Mucosa of descending colon (tissue), 3 donors: ENCODE measurements around the gene TRAM2. TPM values are rescaled to one million over a fixed set of nuclear protein-coding genes. Genes with fewer than 3 reads are reported as not detected.

Experiments
- ATAC-seq: fragments of 200-7000 bp; cut with Tn5 transposase; one replicate; pipeline ENCODE4 v1.9.1; 2020; ENCODE audit warnings: mild to moderate bottlenecking, moderate library complexity
- DNase-seq, 3 donors: peaks; one replicate each; pipeline ENCODE4 v3.0.0-alpha.2; 2020
- H3K36me3 ChIP-seq: fragments of 200-600 bp; one replicate; pipeline ENCODE4 v1.8.0; 2021; ENCODE audit warnings: low read depth, mild to moderate bottlenecking
- H3K4me1 ChIP-seq: fragments of 200-600 bp; one replicate; pipeline ENCODE4 v1.8.0; 2021; ENCODE audit warnings: low read depth, mild to moderate bottlenecking
- H3K4me3 ChIP-seq: fragments of 200-600 bp; one replicate; pipeline ENCODE4 v1.8.0; 2021; ENCODE audit warnings: mild to moderate bottlenecking
- H3K9me3 ChIP-seq: fragments of 200-600 bp; one replicate; pipeline ENCODE4 v1.8.0; 2021; ENCODE audit warnings: mild to moderate bottlenecking
- CTCF ChIP-seq: fragments of 200-600 bp; IDR thresholded peaks from one replicate; pipeline ENCODE4 v1.8.0; 2022; ENCODE audit warnings: antibody characterized with exemption, mild to moderate bottlenecking
- intact Hi-C, 2 donors: fragments of 100-400 bp; cut with DNase I in 1 of 2; cut with micrococcal nuclease in 1 of 2; formaldehyde crosslinking; loops; one replicate each; pipeline versions ENCODE4 v1.11.0 to v1.11.1; 2022; cut with DNase I, micrococcal nuclease
- total RNA-seq, 3 donors: library from RNA; stranded (reverse); fragmentation: NEBNext Ultra II Directional in 2 of 3; extraction: Animal tissue kit (Norgen Biotek cat#: 25700) in 2 of 3; gene quantifications; one replicate each; pipeline versions ENCODE4 v1.2.1 to v1.2.4, GENCODE V29; 2021 to 2023
- donor health status: DM: no; HTN: no; CAD: no; lungs with moderate emphysema.
- donor health status: DM: no; HTN: no; CAD: no.
- donor health status: DM: no; HTN: yes; CAD: no.

The TRAM2 gene
- total RNA-seq, 3 donors from 2014 or later = 20.3 to 25.0 (median 24.1) TPM

DNA sequence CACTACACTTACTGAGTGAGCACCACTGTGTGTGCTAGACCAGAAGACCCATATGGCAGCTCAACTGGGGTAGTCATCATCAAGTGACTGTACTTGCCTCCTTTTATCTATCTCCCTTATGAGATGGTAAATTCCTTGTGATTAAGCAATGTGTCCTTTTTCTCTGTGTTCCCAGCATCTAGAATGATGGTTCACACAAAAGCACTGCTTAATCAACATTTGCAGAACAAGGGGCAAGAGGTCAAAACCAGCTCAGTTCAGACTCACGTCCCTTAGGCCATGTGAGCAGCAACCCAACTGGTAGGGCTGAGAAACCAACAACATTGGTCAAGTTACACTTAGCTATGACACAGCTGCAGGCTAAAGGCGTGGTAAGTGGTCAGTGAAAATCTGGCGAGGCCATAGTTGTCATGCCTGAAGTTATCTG is 10.0 kb downstream of the TRAM2 start:
- H3K4me1 ChIP-seq = peaks cover 5% of the 10 kb centered on the region
- intact Hi-C loops = no loop called here

GRCh38 chr6:52566201-52566600 is 10.7 kb downstream of the TRAM2 start:
- intact Hi-C loops = no loop called here
- H3K9me3 ChIP-seq = no peaks in the 10 kb centered on the region

More for the DNA sequence above, 10.0 kb downstream of the TRAM2 start:
- DNase-seq = no peak
- Histone ChIP-seq H3K4me3 (no peak overlapping the region), H3K9me3 (no peaks in the 10 kb centered on the region), H3K36me3 (no peaks in the 10 kb centered on the region)
- ATAC-seq = no peak
- no peak for TF ChIP-seq CTCF

DNA sequence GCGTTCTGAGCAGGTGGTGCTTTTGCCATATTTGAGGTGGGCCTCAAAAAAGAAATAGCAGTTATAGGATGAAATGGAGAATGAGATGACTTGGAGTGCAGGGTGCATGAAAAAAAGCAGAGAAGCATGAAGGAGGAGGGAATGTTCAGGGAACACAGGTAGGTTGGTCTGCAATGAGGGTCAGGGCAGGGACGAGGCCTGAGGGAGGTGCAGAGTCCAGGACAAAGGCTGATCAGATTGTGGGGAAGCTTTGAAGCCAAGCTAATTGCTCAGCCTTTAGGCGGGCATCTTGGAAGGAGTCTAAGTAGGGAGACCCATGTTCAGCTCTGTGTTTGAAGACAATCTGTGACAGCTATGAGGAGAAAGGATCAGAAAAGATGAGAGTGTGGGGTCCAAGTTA is 12.0 kb downstream of the TRAM2 start:
- TF ChIP-seq CTCF = no peak
- ATAC-seq (peak; percentile 43), DNase-seq (no peak)
- Histone ChIP-seq H3K4me1 (peaks cover 5% of the 10 kb centered on the region), H3K36me3 (no peaks in the 10 kb centered on the region), H3K9me3 (no peaks in the 10 kb centered on the region), H3K4me3 (no peak overlapping the region)
- intact Hi-C loops = no loop called here

More at GRCh38 chr6:52566201-52566600, 10.7 kb downstream of the TRAM2 start:
- ATAC-seq = no peak
- H3K4me3 ChIP-seq = no peak overlapping the region
- H3K36me3 ChIP-seq = no peaks in the 10 kb centered on the region
- no peak for TF ChIP-seq CTCF
- no peak for DNase-seq
- peaks cover 5% of the 10 kb centered on the region for H3K4me1 ChIP-seq

DNA sequence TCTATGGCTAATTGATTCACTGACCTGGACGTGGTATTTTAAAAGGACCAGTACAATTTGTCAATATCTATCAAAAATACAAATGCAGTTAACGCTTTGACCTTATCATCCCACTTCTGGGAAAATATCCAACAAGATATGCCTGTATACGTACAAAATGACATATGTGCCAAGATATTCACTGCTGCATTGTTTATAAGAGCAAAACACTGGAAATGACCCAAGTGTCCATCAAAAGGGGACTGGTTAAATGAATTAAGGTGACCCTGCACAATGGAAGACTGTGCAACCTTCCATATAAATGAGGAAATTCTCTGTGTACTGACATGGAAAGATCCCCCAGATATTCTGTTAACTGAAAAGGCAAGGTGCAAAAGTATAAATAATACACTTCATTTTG is 13.9 kb downstream of the TRAM2 start:
- Histone ChIP-seq H3K4me1 (peaks cover 10% of the 10 kb centered on the region), H3K36me3 (no peaks in the 10 kb centered on the region), H3K9me3 (no peaks in the 10 kb centered on the region), H3K4me3 (no peak overlapping the region)
- DNase-seq (no peak), ATAC-seq (no peak)
- intact Hi-C loops = no loop called here
- no peak for TF ChIP-seq CTCF

DNA sequence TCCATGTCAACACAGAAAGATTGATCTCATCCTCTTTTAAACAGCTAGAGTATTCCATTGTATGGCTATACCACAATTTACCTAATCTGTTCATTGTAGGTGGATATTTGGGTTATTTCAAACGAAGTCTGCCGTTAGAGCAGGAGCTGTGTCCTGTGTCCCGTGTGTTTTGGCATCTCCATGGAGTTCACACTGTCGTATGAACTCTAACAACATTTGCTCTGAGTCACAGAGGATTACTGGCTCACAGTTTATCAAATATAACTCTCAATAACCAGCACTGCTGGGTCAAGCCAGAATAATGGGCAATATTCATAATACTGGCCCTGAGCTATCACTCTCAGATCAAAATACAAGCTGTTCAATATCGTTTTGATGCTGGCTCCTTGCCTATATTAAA is 16.4 kb downstream of the TRAM2 start:
- DNase-seq = no peak
- H3K4me1 ChIP-seq = peaks cover 11% of the 10 kb centered on the region
- intact Hi-C loops = no loop called here

More for the DNA sequence above, 16.4 kb downstream of the TRAM2 start:
- no peak for TF ChIP-seq CTCF
- Histone ChIP-seq H3K36me3 (no peaks in the 10 kb centered on the region), H3K4me3 (no peak overlapping the region), H3K9me3 (no peaks in the 10 kb centered on the region)
- ATAC-seq = peak; percentile 42
